Activated naive CD8-positive, alpha-beta T cell treated with anti-CD3 and anti-CD28 coated beads, Interleukin-2, amount 10 ng/mL, durations not matched to agents 7 days and 5 days (primary cell): Measurements from ENCODE around the gene TMEM215. TPM values are rescaled to one million over a fixed set of nuclear protein-coding genes. Genes with fewer than 3 reads are reported as not detected.
A peak's percentile ranks its signal among the peaks of the same experiment; 100 is the strongest.

Experiments
- ATAC-seq: fragments of 150-1000 bp; cut with Tn5 transposase; one replicate; pipeline ENCODE4 v1.10.0; 2021; ENCODE audit warnings: low read depth, moderate library complexity
- POLR2A ChIA-PET: fragments of 350-600 bp; sonication (Branson Sonifier 250); formaldehyde crosslinking; loops from one replicate; lab custom pipeline; 2021; ENCODE audit warnings: antibody characterized with exemption; lab: Charles Lee
- DNase-seq: peaks from one replicate; pipeline ENCODE4 v3.0.0; 2021
- H3K27ac Mint-ChIP-seq: one replicate; pipeline ENCODE4 v1.8.0; 2022; ENCODE audit warnings: mild to moderate bottlenecking, mixed read lengths
- H3K27me3 Mint-ChIP-seq: one replicate; pipeline ENCODE4 v1.8.0; 2022; ENCODE audit warnings: mild to moderate bottlenecking, moderate library complexity, mixed read lengths
- H3K36me3 Mint-ChIP-seq: one replicate; pipeline ENCODE4 v1.8.0; 2021; ENCODE audit warnings: mild to moderate bottlenecking, mixed read lengths
- H3K4me1 Mint-ChIP-seq: one replicate; pipeline ENCODE4 v1.8.0; 2021; ENCODE audit warnings: mixed read lengths
- H3K4me3 Mint-ChIP-seq: one replicate; pipeline ENCODE4 v1.8.0; 2022; ENCODE audit warnings: mild to moderate bottlenecking, moderate library complexity, mixed read lengths
- H3K9me3 Mint-ChIP-seq: one replicate; pipeline ENCODE4 v1.8.0; 2021; ENCODE audit warnings: mixed read lengths
- total RNA-seq, 2 experiments: library from RNA; stranded (reverse); gene quantifications; one replicate each; pipeline ENCODE4 v1.2.3, GENCODE V29; 2021

Gene TMEM215, protein sequence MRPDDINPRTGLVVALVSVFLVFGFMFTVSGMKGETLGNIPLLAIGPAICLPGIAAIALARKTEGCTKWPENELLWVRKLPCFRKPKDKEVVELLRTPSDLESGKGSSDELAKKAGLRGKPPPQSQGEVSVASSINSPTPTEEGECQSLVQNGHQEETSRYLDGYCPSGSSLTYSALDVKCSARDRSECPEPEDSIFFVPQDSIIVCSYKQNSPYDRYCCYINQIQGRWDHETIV
- total RNA-seq = not detected

GRCh38 chr9:32783168-32783891 is at the start of gene TMEM215:
TMEM215 (plus strand) TSS chr9:32783540; CDS start chr9:32784184, 644 bp downstream.
- Mint-ChIP-seq H3K27ac (no peak within 1 kb of the TSS), H3K36me3 (no peaks in the 10 kb centered on the region), H3K9me3 (no peaks in the 10 kb centered on the region), H3K4me1 (no peaks in the 10 kb centered on the region), H3K4me3 (no peak within 1 kb of the TSS), H3K27me3 (peaks cover 55% of the 10 kb centered on the region)
- POLR2A ChIA-PET = no interaction called here
- ATAC-seq = no peak
- DNase-seq = peak; percentile 24

- H3K36me3 Mint-ChIP-seq = no peaks in the 10 kb centered on the region
- POLR2A ChIA-PET = no interaction called here
- no peak for ATAC-seq
- H3K4me3 Mint-ChIP-seq = no peak overlapping the region
- no peaks in the 10 kb centered on the region for H3K4me1 Mint-ChIP-seq
- H3K9me3 Mint-ChIP-seq = no peaks in the 10 kb centered on the region
- no peak overlapping the region for H3K27ac Mint-ChIP-seq
- no peak for DNase-seq
- peaks cover 2% of the 10 kb centered on the region for H3K27me3 Mint-ChIP-seq
These were observed 47.9 kb upstream of the TMEM215 start for GRCh38 chr9:32735476-32735875.

- Mint-ChIP-seq H3K27me3 (peaks cover 2% of the 10 kb centered on the region), H3K9me3 (no peaks in the 10 kb centered on the region), H3K27ac (no peak overlapping the region), H3K4me1 (no peaks in the 10 kb centered on the region), H3K36me3 (no peaks in the 10 kb centered on the region), H3K4me3 (no peak overlapping the region)
- DNase-seq (no peak), ATAC-seq (no peak)
- POLR2A ChIA-PET = no interaction called here
These were observed 46.0 kb upstream of the TMEM215 start for GRCh38 chr9:32737378-32737777.

GRCh38 chr9:32738501-32739172 is 44.7 kb upstream of the TMEM215 start:
- ATAC-seq (no peak), DNase-seq (no peak)
- POLR2A ChIA-PET = no interaction called here
- no peak overlapping the region for H3K27ac Mint-ChIP-seq
- H3K27me3 Mint-ChIP-seq = peaks cover 2% of the 10 kb centered on the region
- H3K4me1 Mint-ChIP-seq = no peaks in the 10 kb centered on the region
- H3K9me3 Mint-ChIP-seq = no peaks in the 10 kb centered on the region
- no peaks in the 10 kb centered on the region for H3K36me3 Mint-ChIP-seq
- no peak overlapping the region for H3K4me3 Mint-ChIP-seq

GRCh38 chr9:32741706-32742105 is 41.6 kb upstream of the TMEM215 start:
- no peak for ATAC-seq
- Mint-ChIP-seq H3K4me3 (no peak overlapping the region), H3K27ac (no peak overlapping the region), H3K27me3 (peaks cover 2% of the 10 kb centered on the region), H3K4me1 (no peaks in the 10 kb centered on the region), H3K9me3 (peaks cover 1% of the 10 kb centered on the region), H3K36me3 (no peaks in the 10 kb centered on the region)
- DNase-seq = no peak
- POLR2A ChIA-PET = no interaction called here

DNA sequence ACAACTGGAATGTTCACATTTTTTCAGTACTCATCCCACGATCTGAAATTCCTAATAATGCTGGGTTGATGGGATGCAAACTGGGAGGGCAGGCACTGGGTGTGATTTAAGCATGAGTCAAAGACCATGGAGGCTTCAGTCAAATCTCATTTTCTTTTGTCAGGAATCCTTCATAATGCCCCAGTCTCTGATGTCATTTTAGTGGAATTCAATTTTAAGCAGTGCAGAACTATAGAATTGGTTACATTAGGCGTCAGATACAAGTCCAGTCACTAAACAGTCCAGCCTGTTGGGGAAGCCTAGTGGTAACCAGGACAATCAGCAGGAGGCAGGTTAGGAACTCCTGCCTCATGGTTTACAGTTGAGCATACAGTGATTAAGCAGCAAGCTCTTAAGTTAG is 41.0 kb upstream of the TMEM215 start:
- H3K4me3 Mint-ChIP-seq = no peak overlapping the region
- no peaks in the 10 kb centered on the region for H3K4me1 Mint-ChIP-seq
- ATAC-seq (no peak), DNase-seq (no peak)
- POLR2A ChIA-PET = no interaction called here
- peaks cover 1% of the 10 kb centered on the region for H3K9me3 Mint-ChIP-seq
- no peaks in the 10 kb centered on the region for H3K36me3 Mint-ChIP-seq
- H3K27me3 Mint-ChIP-seq = peaks cover 2% of the 10 kb centered on the region
- H3K27ac Mint-ChIP-seq = no peak overlapping the region

GRCh38 chr9:32748013-32748412 is 35.3 kb upstream of the TMEM215 start:
- ATAC-seq (no peak), DNase-seq (no peak)

GRCh38 chr9:32755730-32756129 is 27.6 kb upstream of the TMEM215 start:
- no peak overlapping the region for H3K4me3 Mint-ChIP-seq
- peaks cover 1% of the 10 kb centered on the region for H3K27me3 Mint-ChIP-seq
- no peaks in the 10 kb centered on the region for H3K9me3 Mint-ChIP-seq
- H3K36me3 Mint-ChIP-seq = no peaks in the 10 kb centered on the region
- no peak overlapping the region for H3K27ac Mint-ChIP-seq
- POLR2A ChIA-PET = no interaction called here
- no peaks in the 10 kb centered on the region for H3K4me1 Mint-ChIP-seq
- ATAC-seq (no peak), DNase-seq (no peak)

More at GRCh38 chr9:32748013-32748412, 35.3 kb upstream of the TMEM215 start:
- Mint-ChIP-seq H3K36me3 (no peaks in the 10 kb centered on the region), H3K27me3 (no peaks in the 10 kb centered on the region), H3K4me3 (no peak overlapping the region), H3K4me1 (no peaks in the 10 kb centered on the region), H3K27ac (no peak overlapping the region), H3K9me3 (peaks cover 1% of the 10 kb centered on the region)
- POLR2A ChIA-PET = no interaction called here

- no peak for DNase-seq
- no peak for ATAC-seq
- POLR2A ChIA-PET = no interaction called here
- Mint-ChIP-seq H3K27ac (no peak overlapping the region), H3K4me1 (no peaks in the 10 kb centered on the region), H3K36me3 (no peaks in the 10 kb centered on the region), H3K4me3 (no peak overlapping the region), H3K9me3 (no peaks in the 10 kb centered on the region), H3K27me3 (peaks cover 5% of the 10 kb centered on the region)
These were observed 19.2 kb upstream of the TMEM215 start for GRCh38 chr9:32764139-32764538.

DNA sequence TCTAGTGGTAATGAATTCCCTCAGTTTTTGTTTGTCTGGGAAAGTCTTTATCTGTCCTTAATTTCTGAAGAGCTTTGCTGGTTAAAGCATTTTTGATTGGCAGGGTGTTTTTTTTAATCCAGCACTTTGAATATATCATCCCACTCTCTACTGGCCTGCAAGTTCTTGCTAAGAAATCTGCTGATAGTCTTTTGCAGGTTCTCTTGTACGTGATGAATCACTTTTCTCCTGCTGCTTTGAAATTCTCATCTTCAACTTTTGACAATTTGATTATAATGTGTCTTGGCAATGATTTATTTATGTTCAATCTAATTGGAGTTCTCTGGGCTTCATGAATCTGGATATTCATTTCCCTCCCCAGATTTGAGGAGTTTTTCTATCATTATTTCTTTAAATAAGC is 8.1 kb upstream of the TMEM215 start:
- Mint-ChIP-seq H3K4me1 (no peaks in the 10 kb centered on the region), H3K27ac (no peak overlapping the region), H3K27me3 (peaks cover 10% of the 10 kb centered on the region), H3K36me3 (no peaks in the 10 kb centered on the region), H3K4me3 (no peak overlapping the region), H3K9me3 (peaks cover 3% of the 10 kb centered on the region)
- DNase-seq = no peak
- ATAC-seq = no peak
- POLR2A ChIA-PET = no interaction called here

DNA sequence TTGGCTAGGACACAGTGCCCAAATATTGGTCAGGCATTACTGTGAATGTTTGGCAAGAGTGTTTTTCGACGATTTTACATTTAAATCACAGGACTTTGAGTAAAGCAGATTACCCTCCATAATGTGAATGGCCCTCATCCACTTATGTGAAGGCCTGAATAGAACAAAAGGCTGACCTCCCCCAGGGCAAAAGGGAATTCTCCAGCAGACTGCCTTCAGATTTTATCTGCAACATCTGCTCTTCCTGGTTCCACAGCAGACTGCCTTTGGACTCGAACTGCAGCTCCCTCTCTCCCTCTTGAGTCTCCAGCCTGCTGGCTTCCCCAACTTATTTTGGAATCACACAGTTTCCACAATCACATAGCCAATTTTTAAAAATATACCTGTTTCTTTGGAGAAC is 7.1 kb upstream of the TMEM215 start:
- Mint-ChIP-seq H3K27me3 (peaks cover 19% of the 10 kb centered on the region), H3K9me3 (peaks cover 3% of the 10 kb centered on the region), H3K27ac (no peak overlapping the region), H3K4me3 (no peak overlapping the region), H3K36me3 (no peaks in the 10 kb centered on the region), H3K4me1 (no peaks in the 10 kb centered on the region)
- ATAC-seq (no peak), DNase-seq (no peak)
- POLR2A ChIA-PET = no interaction called here

DNA sequence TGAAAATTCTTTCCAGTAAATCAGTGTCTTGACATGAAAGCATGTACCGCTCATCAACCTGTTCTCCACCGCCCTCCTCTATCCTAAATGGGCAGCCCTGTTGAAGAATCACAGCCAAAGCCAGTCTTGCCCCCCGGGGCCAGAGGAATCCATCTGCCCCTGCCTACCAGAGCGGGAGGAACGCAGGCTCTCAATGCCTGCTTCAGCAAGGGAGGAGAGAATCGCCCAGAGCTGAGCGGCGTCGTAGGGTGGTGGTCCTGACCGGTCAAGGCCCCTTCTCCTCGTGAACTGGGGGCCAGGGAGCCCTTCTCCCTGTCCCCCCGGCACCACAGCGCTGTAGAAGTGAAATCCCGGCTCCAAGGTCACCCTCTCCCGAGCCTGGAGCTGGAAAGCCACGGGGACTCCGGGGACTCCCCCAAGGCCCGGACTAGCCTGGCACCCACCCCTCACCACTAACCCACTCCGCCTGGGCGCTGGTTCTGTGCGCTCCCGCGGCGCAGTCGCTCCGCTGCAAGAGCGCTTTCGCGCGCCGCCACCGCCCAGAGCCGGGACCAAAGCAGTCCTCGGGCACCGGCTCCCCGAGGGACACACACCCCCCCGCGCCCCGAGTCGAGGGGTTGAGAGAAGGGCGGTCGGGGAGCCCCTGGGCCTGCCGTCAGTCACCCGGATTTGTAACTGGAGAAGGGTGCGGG is 718 bp upstream of the TMEM215 start:
- no peaks in the 10 kb centered on the region for H3K9me3 Mint-ChIP-seq
- H3K36me3 Mint-ChIP-seq = no peaks in the 10 kb centered on the region
- no peaks in the 10 kb centered on the region for H3K4me1 Mint-ChIP-seq
- no peak overlapping the region for H3K27ac Mint-ChIP-seq
- H3K4me3 Mint-ChIP-seq = no peak overlapping the region
- POLR2A ChIA-PET = no interaction called here
- ATAC-seq (no peak), DNase-seq (peak; percentile 25)
- peaks cover 52% of the 10 kb centered on the region for H3K27me3 Mint-ChIP-seq

- ATAC-seq = no peak
- no peaks in the 10 kb centered on the region for H3K36me3 Mint-ChIP-seq
- DNase-seq = no peak
- no peaks in the 10 kb centered on the region for H3K9me3 Mint-ChIP-seq
- POLR2A ChIA-PET = no interaction called here
- no peak overlapping the region for H3K4me3 Mint-ChIP-seq
- no peak overlapping the region for H3K27ac Mint-ChIP-seq
- peaks cover 36% of the 10 kb centered on the region for H3K27me3 Mint-ChIP-seq
- H3K4me1 Mint-ChIP-seq = no peaks in the 10 kb centered on the region
These were observed 4.5 kb downstream of the TMEM215 start for GRCh38 chr9:32787816-32788215.
